ENCODE results near the gene HNRNPH2. TPM values are rescaled to one million over a fixed set of nuclear protein-coding genes. Genes with fewer than 3 reads are reported as not detected.

Gene HNRNPH2
- total and polyA plus RNA-seq, 9 of the 15 experiments (the other 6 are each of a cell fraction or from before 2014, with no cell fraction given): 40.0 to 130 (median 60.3) TPM

DNA sequence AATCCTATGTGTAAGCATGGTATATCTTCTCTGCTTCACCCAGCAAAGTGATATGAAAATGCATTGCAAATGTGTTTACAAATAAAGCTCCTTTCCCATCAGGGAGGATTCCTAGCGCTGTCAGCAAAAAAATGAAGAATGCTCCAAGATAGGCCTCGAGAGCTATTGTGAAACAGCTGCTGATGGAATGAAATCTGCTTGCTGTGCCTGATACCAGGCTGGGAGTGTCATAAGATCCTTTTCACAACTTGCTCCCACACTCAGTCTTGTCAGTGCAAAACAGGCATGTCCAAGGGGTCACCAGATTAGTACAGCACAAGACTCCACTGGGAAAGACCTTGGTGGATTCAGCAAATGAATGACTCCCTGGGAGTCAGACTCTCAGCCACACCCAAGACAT is 34.1 kb downstream of the HNRNPH2 start:
- no peaks in the 10 kb centered on the region for H3K4me1 ChIP-seq (replicated peaks in 1 of 2; ENCODE audit: control insufficient read depth in 2 of 2, insufficient read depth in 2 of 2, low read length in 2 of 2)

More for the DNA sequence above, 34.1 kb downstream of the HNRNPH2 start:
- no peak for DNase-seq (ENCODE audit: extremely low read depth in 1 of 4, low spot score in 3 of 4)
- FAIRE-seq: no peak
- in situ Hi-C loops (cut with MboI): no loop called here
- no peaks in the 10 kb centered on the region for H3K79me2 ChIP-seq (ENCODE audit: control insufficient read depth, insufficient read depth, low read length)
- H3K27me3 ChIP-seq (ENCODE audit: control insufficient read depth in 2 of 2, insufficient read depth in 2 of 2, low read length in 2 of 2): no peaks in the 10 kb centered on the region
- ChIA-PET POLR2A (interaction anchor here (0.7 kb wide), 1 partner anchor 668 kb away, joined by 3 read pairs; no protein-coding TSS in a partner anchor), CTCF (ENCODE audit: low intra/inter-chr PET ratio) (no interaction called here)
- intact Hi-C loops (cut with micrococcal nuclease): no loop called here
- no peak overlapping the region for H3K4me2 ChIP-seq (ENCODE audit: insufficient read depth, low read length)
- no peak overlapping the region for H3K27ac ChIP-seq (ENCODE audit: extremely low read depth, low read depth, low read length)
- no peaks in the 10 kb centered on the region for H3K36me3 ChIP-seq (ENCODE audit: control insufficient read depth, insufficient read depth, low read length)
- BruUV-seq (replicated peaks): no TSS peak
- H3K4me3 ChIP-seq: no peak overlapping the region
- no peak for ATAC-seq
- no peaks in the 10 kb centered on the region for H3K9me3 ChIP-seq (replicated peaks; ENCODE audit: control insufficient read depth, insufficient read depth, low read depth, low read length)
- no peak overlapping the region for H3K9ac ChIP-seq (ENCODE audit: insufficient read depth in 1 of 2, low read depth in 2 of 2, low read length in 2 of 2)
- H2AFZ ChIP-seq (ENCODE audit: low read depth, low read length): no peak overlapping the region
- TF ChIP-seq PCBP1 (IDR thresholded peaks at IDR 0.05; ENCODE audit: low read depth, low read length, poor library complexity, severe bottlenecking) (no peak), HNRNPUL1 (IDR thresholded peaks at IDR 0.05; ENCODE audit: low read length) (no peak), ZNF785 (CRISPR knock-in tag; IDR thresholded peaks at IDR 0.05) (no peak), ZNF197 (CRISPR knock-in tag; IDR thresholded peaks at IDR 0.05; ENCODE audit: low read depth) (no peak), HNRNPL (IDR thresholded peaks at IDR 0.05; ENCODE audit: low read depth, low read length) (no peak), HNRNPLL (IDR thresholded peaks at IDR 0.05; ENCODE audit: low read depth, low read length, poor library complexity, severe bottlenecking) (no peak), NR4A1 (CRISPR knock-in tag; IDR thresholded peaks at IDR 0.05) (no peak), NR4A1 (tag; IDR thresholded peaks at IDR 0.05) (no peak), U2AF2 (optimal IDR thresholded peaks at IDR 0.05; ENCODE audit: low read depth, low read length) (no peak), KAT2B (IDR thresholded peaks at IDR 0.05; ENCODE audit: low read depth, low read length) (no peak), ZNF668 (CRISPR knock-in tag; IDR thresholded peaks at IDR 0.05) (no peak), ARNT (IDR thresholded peaks at IDR 0.05) (no peak), SIN3B (IDR thresholded peaks at IDR 0.05; ENCODE audit: low read depth) (no peak), ZNF263 (CRISPR knock-in tag; IDR thresholded peaks at IDR 0.05; ENCODE audit: borderline replicate concordance) (no peak), NR2F6 (CRISPR knock-in tag; IDR thresholded peaks at IDR 0.05) (no peak), RFX7 (CRISPR knock-in tag; IDR thresholded peaks at IDR 0.05) (no peak), BCL6 (CRISPR knock-in tag; IDR thresholded peaks at IDR 0.05) (no peak)
- TF ChIP-seq, protein P1, sequence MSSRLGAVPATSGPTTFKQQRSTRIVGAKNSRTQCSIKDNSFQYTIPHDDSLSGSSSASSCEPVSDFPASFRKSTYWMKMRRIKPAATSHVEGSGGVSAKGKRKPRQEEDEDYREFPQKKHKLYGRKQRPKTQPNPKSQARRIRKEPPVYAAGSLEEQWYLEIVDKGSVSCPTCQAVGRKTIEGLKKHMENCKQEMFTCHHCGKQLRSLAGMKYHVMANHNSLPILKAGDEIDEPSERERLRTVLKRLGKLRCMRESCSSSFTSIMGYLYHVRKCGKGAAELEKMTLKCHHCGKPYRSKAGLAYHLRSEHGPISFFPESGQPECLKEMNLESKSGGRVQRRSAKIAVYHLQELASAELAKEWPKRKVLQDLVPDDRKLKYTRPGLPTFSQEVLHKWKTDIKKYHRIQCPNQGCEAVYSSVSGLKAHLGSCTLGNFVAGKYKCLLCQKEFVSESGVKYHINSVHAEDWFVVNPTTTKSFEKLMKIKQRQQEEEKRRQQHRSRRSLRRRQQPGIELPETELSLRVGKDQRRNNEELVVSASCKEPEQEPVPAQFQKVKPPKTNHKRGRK (tag; IDR thresholded peaks at IDR 0.05): no peak
- TF ChIP-seq, protein P2, sequence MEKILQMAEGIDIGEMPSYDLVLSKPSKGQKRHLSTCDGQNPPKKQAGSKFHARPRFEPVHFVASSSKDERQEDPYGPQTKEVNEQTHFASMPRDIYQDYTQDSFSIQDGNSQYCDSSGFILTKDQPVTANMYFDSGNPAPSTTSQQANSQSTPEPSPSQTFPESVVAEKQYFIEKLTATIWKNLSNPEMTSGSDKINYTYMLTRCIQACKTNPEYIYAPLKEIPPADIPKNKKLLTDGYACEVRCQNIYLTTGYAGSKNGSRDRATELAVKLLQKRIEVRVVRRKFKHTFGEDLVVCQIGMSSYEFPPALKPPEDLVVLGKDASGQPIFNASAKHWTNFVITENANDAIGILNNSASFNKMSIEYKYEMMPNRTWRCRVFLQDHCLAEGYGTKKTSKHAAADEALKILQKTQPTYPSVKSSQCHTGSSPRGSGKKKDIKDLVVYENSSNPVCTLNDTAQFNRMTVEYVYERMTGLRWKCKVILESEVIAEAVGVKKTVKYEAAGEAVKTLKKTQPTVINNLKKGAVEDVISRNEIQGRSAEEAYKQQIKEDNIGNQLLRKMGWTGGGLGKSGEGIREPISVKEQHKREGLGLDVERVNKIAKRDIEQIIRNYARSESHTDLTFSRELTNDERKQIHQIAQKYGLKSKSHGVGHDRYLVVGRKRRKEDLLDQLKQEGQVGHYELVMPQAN (IDR thresholded peaks at IDR 0.05; ENCODE audit: borderline replicate concordance): no peak
- no peaks in the 10 kb centered on the region for H3K9me1 ChIP-seq (ENCODE audit: control insufficient read depth, insufficient read depth, low read length)
- 14% methylated on average over 2 of the region's 2 CpGs for WGBS (ENCODE audit: insufficient coverage, low coverage, missing lambda C conversion rate)
- no peaks in the 10 kb centered on the region for H4K20me1 ChIP-seq (replicated peaks; ENCODE audit: control insufficient read depth, insufficient read depth, low read length)

Data from K562 (cell line).